Transverse colon (tissue), 4 donors: ENCODE data around the gene VPS33A.

ENCODE experiments used
- EP300 ChIP-seq: sonication (generic); formaldehyde crosslinking; IDR thresholded peaks from one replicate; pipeline ENCODE4 v1.6.1; 2017; ENCODE audit warnings: antibody characterized with exemption, low read depth
- POLR2A ChIP-seq: fragments of 450-650 bp; IDR thresholded peaks from one replicate; pipeline ENCODE4 v1.6.1; 2016; ENCODE audit warnings: antibody characterized with exemption, mild to moderate bottlenecking, moderate library complexity
- POLR2AphosphoS5 ChIP-seq, 3 donors: sonication (generic); formaldehyde crosslinking; IDR thresholded peaks; one replicate each; pipeline ENCODE4 v1.6.1; 2016; ENCODE audit warnings: antibody characterized with exemption in 3 of 3
- TF ChIP-seq, protein P1 (sequence below), 5 experiments: fragments of 200-600 bp in 3 of 5; fragments of 450-650 bp in 2 of 5; sonication (generic) in 3 of 5; IDR thresholded peaks; 1 replicate in 2 of 5; 2 replicates in 3 of 5; pipeline ENCODE4 v1.5.1; 2016 to 2017; ENCODE audit warnings: antibody characterized with exemption in 5 of 5, inconsistent platforms in 3 of 5, mild to moderate bottlenecking in 2 of 5, moderate library complexity in 1 of 5

DNA sequence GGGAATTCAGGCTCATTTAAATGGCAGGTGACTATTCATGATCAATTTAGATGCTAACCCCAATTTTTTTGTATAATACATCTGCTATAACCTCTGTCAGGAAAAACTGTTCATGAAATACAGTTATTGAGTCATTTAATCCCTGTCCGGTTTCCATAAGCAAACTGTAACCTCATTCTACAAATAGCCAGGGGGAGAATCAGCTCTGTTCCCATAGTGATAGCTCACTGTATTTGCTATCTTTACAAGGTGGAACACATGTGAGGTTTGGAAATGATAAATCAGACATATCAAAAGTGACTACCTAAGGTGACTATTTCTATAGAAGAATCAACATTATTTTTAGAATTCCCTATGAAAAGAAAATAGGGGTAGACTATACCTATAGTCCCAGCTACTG lies 38.6 kb upstream of the VPS33A start:
- TF ChIP-seq, protein P1, sequence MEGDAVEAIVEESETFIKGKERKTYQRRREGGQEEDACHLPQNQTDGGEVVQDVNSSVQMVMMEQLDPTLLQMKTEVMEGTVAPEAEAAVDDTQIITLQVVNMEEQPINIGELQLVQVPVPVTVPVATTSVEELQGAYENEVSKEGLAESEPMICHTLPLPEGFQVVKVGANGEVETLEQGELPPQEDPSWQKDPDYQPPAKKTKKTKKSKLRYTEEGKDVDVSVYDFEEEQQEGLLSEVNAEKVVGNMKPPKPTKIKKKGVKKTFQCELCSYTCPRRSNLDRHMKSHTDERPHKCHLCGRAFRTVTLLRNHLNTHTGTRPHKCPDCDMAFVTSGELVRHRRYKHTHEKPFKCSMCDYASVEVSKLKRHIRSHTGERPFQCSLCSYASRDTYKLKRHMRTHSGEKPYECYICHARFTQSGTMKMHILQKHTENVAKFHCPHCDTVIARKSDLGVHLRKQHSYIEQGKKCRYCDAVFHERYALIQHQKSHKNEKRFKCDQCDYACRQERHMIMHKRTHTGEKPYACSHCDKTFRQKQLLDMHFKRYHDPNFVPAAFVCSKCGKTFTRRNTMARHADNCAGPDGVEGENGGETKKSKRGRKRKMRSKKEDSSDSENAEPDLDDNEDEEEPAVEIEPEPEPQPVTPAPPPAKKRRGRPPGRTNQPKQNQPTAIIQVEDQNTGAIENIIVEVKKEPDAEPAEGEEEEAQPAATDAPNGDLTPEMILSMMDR (IDR thresholded peaks at IDR 0.05), result no peak
- TF ChIP-seq POLR2A, result no peak
- no peak for TF ChIP-seq POLR2AphosphoS5 (IDR thresholded peaks at IDR 0.05)
- TF ChIP-seq EP300, result no peak
